Immature natural killer cell (primary cell): Measurements from ENCODE around the gene SNX24. TPM values are rescaled to one million over a fixed set of nuclear protein-coding genes. Genes with fewer than 3 reads are reported as not detected.

Experiments used
- DNase-seq, 3 donors: peaks; one replicate each; pipeline ENCODE4 v3.0.0; 2022; ENCODE audit warnings: mixed read lengths in 1 of 3
- H3K27ac Mint-ChIP-seq, 6 donors: one replicate each; pipeline ENCODE4 v1.8.0; 2020; ENCODE audit warnings: mixed read lengths in 6 of 6, mild to moderate bottlenecking in 5 of 6, inconsistent platforms in 4 of 6, moderate library complexity in 3 of 6
- H3K27me3 Mint-ChIP-seq, 3 donors: one replicate each; pipeline ENCODE4 v1.8.0; 2020 to 2021; ENCODE audit warnings: low read depth in 3 of 3, mild to moderate bottlenecking in 3 of 3, mixed read lengths in 3 of 3, moderate library complexity in 3 of 3, inconsistent platforms in 1 of 3
- H3K36me3 Mint-ChIP-seq, 3 donors: one replicate each; pipeline ENCODE4 v1.8.0; 2020; ENCODE audit warnings: mixed read lengths in 3 of 3, inconsistent platforms in 2 of 3, mild to moderate bottlenecking in 2 of 3
- H3K4me1 Mint-ChIP-seq, 2 donors: one replicate each; pipeline ENCODE4 v1.8.0; 2020; ENCODE audit warnings: inconsistent platforms in 2 of 2, mild to moderate bottlenecking in 2 of 2, mixed read lengths in 2 of 2, moderate library complexity in 1 of 2
- H3K4me3 Mint-ChIP-seq, 5 donors: one replicate each; pipeline ENCODE4 v1.8.0; 2020; ENCODE audit warnings: mild to moderate bottlenecking in 5 of 5, mixed read lengths in 5 of 5, inconsistent platforms in 3 of 5, moderate library complexity in 3 of 5
- H3K9me3 Mint-ChIP-seq, 6 donors: one replicate each; pipeline ENCODE4 v1.8.0; 2020; ENCODE audit warnings: mild to moderate bottlenecking in 6 of 6, mixed read lengths in 6 of 6, inconsistent platforms in 4 of 6, moderate library complexity in 3 of 6
- polyA plus RNA-seq, 3 donors: library from polyadenylated mRNA; unstranded; fragments of 300-500 nt; fragmentation: Illumina TruSeq; gene quantifications; one replicate each; pipeline ENCODE4 v1.2.3, GENCODE V29; 2021

SNX24 gene
- polyA plus RNA-seq, 3 donors from 2014 or later, result 2.1 to 6.4 (median 2.9) TPM

GRCh38 chr5:122996091-122996490 lies 150.7 kb downstream of the SNX24 start:
- H3K4me3 Mint-ChIP-seq, result no peak overlapping the region
- no peaks in the 10 kb centered on the region for H3K36me3 Mint-ChIP-seq
- DNase-seq, result no peak
- peaks cover 0 to 1% (median 0%) of the 10 kb centered on the region in 3 donors for H3K27me3 Mint-ChIP-seq
- no peak overlapping the region for H3K27ac Mint-ChIP-seq
- no peaks in the 10 kb centered on the region for H3K9me3 Mint-ChIP-seq
- H3K4me1 Mint-ChIP-seq, result no peaks in the 10 kb centered on the region

GRCh38 chr5:122997294-122997693 lies 151.9 kb downstream of the SNX24 start:
- no peaks in the 10 kb centered on the region for H3K4me1 Mint-ChIP-seq
- no peaks in the 10 kb centered on the region for H3K9me3 Mint-ChIP-seq
- H3K36me3 Mint-ChIP-seq, result no peaks in the 10 kb centered on the region
- DNase-seq, result no peak
- H3K27ac Mint-ChIP-seq, result no peak overlapping the region
- no peak overlapping the region for H3K4me3 Mint-ChIP-seq
- H3K27me3 Mint-ChIP-seq, result peaks cover 0 to 2% (median 1%) of the 10 kb centered on the region in 3 donors

- Mint-ChIP-seq H3K27me3 (peaks cover 0 to 3% (median 0%) of the 10 kb centered on the region in 3 donors), H3K4me3 (no peak overlapping the region), H3K4me1 (no peaks in the 10 kb centered on the region), H3K9me3 (no peaks in the 10 kb centered on the region), H3K36me3 (peaks cover 0 to 7% (median 3%) of the 10 kb centered on the region in 3 donors), H3K27ac (no peak overlapping the region)
- DNase-seq, result peak; percentile 2 to 37 (median 36)
Measured at GRCh38 chr5:122999947-123000563, 154.6 kb downstream of the SNX24 start.

- Mint-ChIP-seq H3K4me3 (no peak overlapping the region), H3K4me1 (no peaks in the 10 kb centered on the region), H3K36me3 (peaks cover 3 to 7% (median 3%) of the 10 kb centered on the region in 3 donors), H3K9me3 (no peaks in the 10 kb centered on the region), H3K27me3 (peaks cover 0 to 3% (median 0%) of the 10 kb centered on the region in 3 donors), H3K27ac (no peak overlapping the region)
- DNase-seq, result no peak
Measured at GRCh38 chr5:123000731-123001130, 155.3 kb downstream of the SNX24 start.

- no peak overlapping the region for H3K4me3 Mint-ChIP-seq
- no peaks in the 10 kb centered on the region for H3K9me3 Mint-ChIP-seq
- no peaks in the 10 kb centered on the region for H3K4me1 Mint-ChIP-seq
- DNase-seq, result no peak
- H3K27me3 Mint-ChIP-seq, result peaks cover 0 to 7% (median 0%) of the 10 kb centered on the region in 3 donors
- no peak overlapping the region for H3K27ac Mint-ChIP-seq
- peaks cover 7 to 10% (median 9%) of the 10 kb centered on the region in 3 donors for H3K36me3 Mint-ChIP-seq
Measured at GRCh38 chr5:123001808-123002207, 156.4 kb downstream of the SNX24 start.

- Mint-ChIP-seq H3K4me3 (no peak overlapping the region), H3K27me3 (peaks cover 0 to 5% (median 0%) of the 10 kb centered on the region in 3 donors), H3K27ac (no peak overlapping the region), H3K9me3 (no peaks in the 10 kb centered on the region), H3K4me1 (no peaks in the 10 kb centered on the region), H3K36me3 (peaks cover 7 to 16% (median 13%) of the 10 kb centered on the region in 3 donors)
- DNase-seq, result no peak
Measured at GRCh38 chr5:123007182-123007581, 161.8 kb downstream of the SNX24 start.

- Mint-ChIP-seq H3K9me3 (no peaks in the 10 kb centered on the region), H3K27me3 (peaks cover 0 to 5% (median 0%) of the 10 kb centered on the region in 3 donors), H3K27ac (no peak overlapping the region), H3K36me3 (peaks cover 7 to 16% (median 13%) of the 10 kb centered on the region in 3 donors), H3K4me3 (no peak overlapping the region), H3K4me1 (no peaks in the 10 kb centered on the region)
- DNase-seq, result no peak
Measured at GRCh38 chr5:123007754-123008153, 162.3 kb downstream of the SNX24 start.

- H3K9me3 Mint-ChIP-seq, result peaks cover 0 to 8% (median 0%) of the 10 kb centered on the region in 6 donors
- peaks cover 0 to 8% (median 0%) of the 10 kb centered on the region in 3 donors for H3K36me3 Mint-ChIP-seq
- peaks cover 0 to 2% (median 0%) of the 10 kb centered on the region in 3 donors for H3K27me3 Mint-ChIP-seq
- H3K27ac Mint-ChIP-seq, result no peak overlapping the region
- no peaks in the 10 kb centered on the region for H3K4me1 Mint-ChIP-seq
- no peak for DNase-seq
- H3K4me3 Mint-ChIP-seq, result no peak overlapping the region
Measured at GRCh38 chr5:123012321-123012720, 166.9 kb downstream of the SNX24 start.

GRCh38 chr5:123014689-123015088 lies 169.3 kb downstream of the SNX24 start:
- no peak overlapping the region for H3K4me3 Mint-ChIP-seq
- H3K36me3 Mint-ChIP-seq, result peaks cover 0 to 2% (median 0%) of the 10 kb centered on the region in 3 donors
- H3K27ac Mint-ChIP-seq, result no peak overlapping the region
- H3K4me1 Mint-ChIP-seq, result no peaks in the 10 kb centered on the region
- peaks cover 0 to 8% (median 0%) of the 10 kb centered on the region in 6 donors for H3K9me3 Mint-ChIP-seq
- H3K27me3 Mint-ChIP-seq, result peaks cover 0 to 2% (median 0%) of the 10 kb centered on the region in 3 donors
- no peak for DNase-seq

- Mint-ChIP-seq H3K27ac (no peak overlapping the region), H3K4me3 (no peak overlapping the region), H3K36me3 (no peaks in the 10 kb centered on the region), H3K4me1 (no peaks in the 10 kb centered on the region), H3K27me3 (peaks cover 4 to 9% (median 5%) of the 10 kb centered on the region in 3 donors), H3K9me3 (peaks cover 0 to 3% (median 0%) of the 10 kb centered on the region in 6 donors)
- no peak for DNase-seq
Measured at GRCh38 chr5:123028222-123028621, 182.8 kb downstream of the SNX24 start.

- no peak for DNase-seq
- Mint-ChIP-seq H3K9me3 (peaks cover 0 to 3% (median 0%) of the 10 kb centered on the region in 6 donors), H3K36me3 (no peaks in the 10 kb centered on the region), H3K27me3 (peaks cover 13 to 26% (median 17%) of the 10 kb centered on the region in 3 donors), H3K4me3 (no peak overlapping the region), H3K4me1 (peaks cover 6 to 10% of the 10 kb centered on the region in 2 donors), H3K27ac (no peak overlapping the region)
Measured at GRCh38 chr5:123033157-123033671, 187.8 kb downstream of the SNX24 start.

- Mint-ChIP-seq H3K27ac (no peak overlapping the region), H3K9me3 (peaks cover 0 to 3% (median 0%) of the 10 kb centered on the region in 6 donors), H3K27me3 (peaks cover 13 to 33% (median 17%) of the 10 kb centered on the region in 3 donors), H3K4me3 (peak overlapping the region; percentile 7 to 66 (median 60)), H3K4me1 (peaks cover 6 to 10% of the 10 kb centered on the region in 2 donors), H3K36me3 (no peaks in the 10 kb centered on the region)
- DNase-seq, result no peak
Measured at GRCh38 chr5:123035360-123035917, 190.0 kb downstream of the SNX24 start.

- H3K9me3 Mint-ChIP-seq, result peaks cover 0 to 3% (median 0%) of the 10 kb centered on the region in 6 donors
- H3K27me3 Mint-ChIP-seq, result peaks cover 13 to 33% (median 17%) of the 10 kb centered on the region in 3 donors
- peak overlapping the region in 1 of 5 donors; percentile 45 for H3K4me3 Mint-ChIP-seq
- H3K27ac Mint-ChIP-seq, result no peak overlapping the region
- no peak for DNase-seq
- H3K36me3 Mint-ChIP-seq, result no peaks in the 10 kb centered on the region
- H3K4me1 Mint-ChIP-seq, result peaks cover 6 to 10% of the 10 kb centered on the region in 2 donors
Measured at GRCh38 chr5:123035918-123036390, 190.5 kb downstream of the SNX24 start.
